Measurements from ENCODE around the gene KHDRBS1.
"Not testable (repeated sequence)": the region's sequence is repeated elsewhere in the genome, so short reads cannot be mapped to it uniquely, and the experiment has no call there.

The KHDRBS1 gene

GRCh38 chr1:31995263-31995662 is 18.4 kb upstream of the KHDRBS1 start:
- no peak for DNase-seq (ENCODE audit: low spot score)
- TF ChIP-seq CTCF (IDR thresholded peaks at IDR 0.05; ENCODE audit: extremely low read depth, missing control alignments): no peak

GRCh38 chr1:31996121-31996520 is 17.5 kb upstream of the KHDRBS1 start:
- DNase-seq (ENCODE audit: low spot score): not testable (repeated sequence)

GRCh38 chr1:32001863-32002262 is 11.8 kb upstream of the KHDRBS1 start:
- no peak for TF ChIP-seq CTCF (IDR thresholded peaks at IDR 0.05; ENCODE audit: extremely low read depth, missing control alignments)
- DNase-seq (ENCODE audit: low spot score): no peak

GRCh38 chr1:32002285-32002684 is 11.4 kb upstream of the KHDRBS1 start:
- not testable (repeated sequence) for DNase-seq (ENCODE audit: low spot score)

- DNase-seq (ENCODE audit: low spot score): no peak
- no peak for TF ChIP-seq CTCF (IDR thresholded peaks at IDR 0.05; ENCODE audit: extremely low read depth, missing control alignments)
Measured at GRCh38 chr1:32005522-32005921, 8.1 kb upstream of the KHDRBS1 start.

- DNase-seq (ENCODE audit: low spot score): no peak
- no peak for TF ChIP-seq CTCF (IDR thresholded peaks at IDR 0.05; ENCODE audit: extremely low read depth, missing control alignments)
Measured at GRCh38 chr1:32007591-32007940, 6.1 kb upstream of the KHDRBS1 start.

GRCh38 chr1:32010246-32010645 is 3.4 kb upstream of the KHDRBS1 start:
- no peak for DNase-seq (ENCODE audit: low spot score)
- no peak for TF ChIP-seq CTCF (IDR thresholded peaks at IDR 0.05; ENCODE audit: extremely low read depth, missing control alignments)

GRCh38 chr1:32012709-32013385 is 821 bp upstream of the KHDRBS1 start:
- TF ChIP-seq CTCF (IDR thresholded peaks at IDR 0.05; ENCODE audit: extremely low read depth, missing control alignments): no peak
- no peak for DNase-seq (ENCODE audit: low spot score)
